GM08714 (cell line): ENCODE data around the gene TRIM3.

Experiments
- H3K4me3 ChIP-seq: fragments of 200-500 bp; sonication (Bioruptor generic); 2 replicates; pipeline ENCODE4 v1.5.1; 2014; ENCODE audit warnings: mild to moderate bottlenecking, low read length, inconsistent platforms
- ZNF274 ChIP-seq: IDR thresholded peaks from 2 replicates; pipeline ENCODE4 v1.6.1; 2012; ENCODE audit warnings: mild to moderate bottlenecking, low read depth, low read length

The TRIM3 gene

DNA sequence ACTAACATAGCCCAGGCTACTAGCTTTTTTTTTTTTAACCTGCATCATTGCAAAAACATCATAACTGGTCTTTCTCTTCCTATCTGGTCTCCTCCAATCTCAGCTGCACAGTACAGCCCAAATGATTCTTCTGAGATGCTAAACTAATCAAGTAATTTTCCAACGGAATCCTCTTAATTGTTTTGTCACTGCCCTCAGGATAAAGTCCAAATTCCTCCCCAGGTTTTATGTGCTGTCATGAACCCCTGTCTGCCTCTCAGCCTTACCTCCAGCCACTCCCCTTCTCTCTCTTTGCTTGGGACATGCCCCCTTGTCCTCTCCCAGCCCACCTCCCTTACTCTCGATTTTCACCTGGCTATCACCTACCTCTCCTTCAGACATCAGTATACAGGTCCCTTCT lies 67.4 kb downstream of the TRIM3 start:
- no peak for TF ChIP-seq ZNF274
- H3K4me3 ChIP-seq, result no peak overlapping the region

DNA sequence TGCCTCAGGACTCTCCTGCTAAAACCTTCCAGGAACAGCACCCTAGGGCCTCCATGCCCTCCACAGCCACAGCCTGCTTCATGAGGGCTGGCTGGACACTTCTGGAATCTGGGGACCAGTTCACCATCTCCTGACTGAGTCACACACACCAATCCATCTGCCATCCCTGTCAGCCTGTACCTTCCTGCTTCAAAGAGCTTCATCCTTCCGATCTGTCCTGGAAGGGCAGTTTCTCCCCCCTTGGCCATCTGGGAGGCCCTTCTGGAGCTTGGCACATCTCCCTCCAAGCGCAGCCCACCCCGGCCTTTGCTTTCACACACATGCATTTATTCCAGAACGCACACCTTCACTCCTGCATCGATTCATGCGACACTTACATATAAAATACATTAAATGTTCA lies 67.9 kb downstream of the TRIM3 start:
- no peak for TF ChIP-seq ZNF274
- no peak overlapping the region for H3K4me3 ChIP-seq

DNA sequence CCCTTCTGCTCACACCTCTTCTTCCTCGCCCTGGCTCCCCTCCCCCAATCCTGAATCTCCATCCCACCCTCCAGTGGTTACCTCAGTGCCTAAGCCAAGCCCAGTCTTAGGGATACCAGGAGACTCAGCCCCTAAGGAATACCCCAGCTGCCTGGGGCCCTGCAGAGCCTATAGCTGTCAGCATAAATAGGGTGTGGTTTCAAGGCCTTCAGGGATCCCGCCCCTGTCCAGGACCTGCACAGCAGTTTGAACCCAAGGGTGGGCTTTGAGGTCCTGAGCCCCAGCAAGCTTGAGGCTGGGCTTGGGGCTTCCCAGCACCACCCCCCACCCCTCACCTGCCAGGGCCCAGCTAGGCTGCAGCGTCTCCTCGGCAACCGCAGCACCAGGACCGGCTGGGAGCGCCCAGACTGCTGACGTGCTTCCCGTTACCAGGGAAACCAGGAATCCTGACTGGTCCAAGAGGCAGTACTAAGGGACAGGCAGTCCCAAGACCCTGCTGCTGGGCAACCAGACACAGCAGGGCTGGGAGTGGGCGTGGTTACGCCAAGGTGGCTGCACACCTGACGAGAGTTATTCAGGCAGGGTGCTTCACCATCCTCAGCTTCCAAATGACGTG lies 68.6 kb downstream of the TRIM3 start:
- TF ChIP-seq ZNF274, result no peak
- H3K4me3 ChIP-seq, result no peak overlapping the region

DNA sequence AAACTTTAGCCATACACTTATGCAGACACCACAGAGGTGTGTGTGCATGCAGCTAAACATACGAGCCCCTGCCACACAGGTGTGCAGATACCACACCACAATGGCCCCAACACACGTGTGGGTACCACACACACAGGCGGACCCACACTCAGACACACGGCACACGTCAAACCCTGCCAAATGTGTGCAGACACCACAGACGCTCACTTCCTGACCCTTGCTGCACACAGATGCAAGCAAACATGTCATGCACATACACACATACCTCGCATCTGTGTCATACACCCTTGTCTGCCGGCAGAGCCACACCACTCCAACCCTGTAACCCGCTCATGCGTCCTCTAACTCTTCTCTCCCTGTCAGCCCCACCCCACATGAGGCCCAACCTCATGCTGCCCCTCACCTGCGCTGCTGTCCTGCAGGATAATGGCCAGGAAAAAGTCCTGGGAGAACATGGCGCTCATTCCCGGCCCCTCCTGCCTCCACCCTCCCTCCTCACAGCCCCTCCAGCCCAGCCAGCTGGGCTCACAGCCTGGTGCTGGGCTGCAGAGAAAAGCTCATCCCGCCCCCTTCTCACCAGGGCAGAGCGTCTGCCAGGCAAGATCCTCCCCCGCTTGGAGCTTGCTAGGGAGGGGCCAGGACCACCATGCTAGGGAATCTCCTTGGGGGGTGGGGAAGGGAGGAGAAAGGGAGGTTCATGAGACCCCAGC lies 69.2 kb downstream of the TRIM3 start:
- no peak for TF ChIP-seq ZNF274
- no peak overlapping the region for H3K4me3 ChIP-seq

DNA sequence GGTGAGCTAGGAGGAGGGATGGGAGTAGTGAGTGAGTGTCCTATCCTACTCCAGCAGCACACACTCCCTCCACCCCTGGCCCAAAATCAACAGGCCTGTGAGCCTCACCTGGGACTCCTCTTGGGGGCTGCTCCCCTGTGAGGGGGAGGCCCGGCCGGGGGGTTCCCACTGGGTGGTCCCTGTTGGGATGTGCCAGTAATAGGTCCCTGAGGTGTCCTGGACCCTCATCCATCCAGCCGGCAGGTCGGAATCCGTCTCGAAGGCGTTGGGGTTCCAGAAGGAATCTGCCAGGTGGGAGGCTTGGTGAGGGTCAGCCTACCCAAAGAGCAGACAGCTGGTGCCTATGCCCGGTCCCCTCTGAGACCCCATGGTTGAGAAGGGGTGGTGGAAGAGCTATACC lies 70.2 kb downstream of the TRIM3 start:
- no peak for TF ChIP-seq ZNF274
- H3K4me3 ChIP-seq, result no peak overlapping the region

DNA sequence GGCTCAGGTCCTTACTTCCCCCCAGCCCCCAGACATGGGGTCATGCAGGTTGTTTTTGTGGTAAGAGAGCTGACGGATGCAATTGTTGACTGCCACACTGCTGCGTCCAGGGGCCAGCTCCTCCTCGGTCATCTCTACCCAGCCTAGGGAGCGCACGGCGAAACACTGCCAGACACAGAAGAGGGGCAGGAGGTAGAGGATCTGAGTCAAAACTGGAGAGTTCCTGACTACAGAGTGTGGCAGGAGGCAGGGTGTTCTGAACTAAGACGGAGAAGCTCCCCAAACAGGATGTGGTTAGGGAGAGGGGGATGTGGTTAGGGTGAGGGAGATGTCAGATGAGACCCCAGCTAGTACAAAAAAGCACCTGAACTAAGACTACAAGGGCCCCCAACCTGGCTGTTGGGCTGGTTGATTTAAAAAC lies 71.2 kb downstream of the TRIM3 start:
- no peak overlapping the region; the same call in 1 of the 2 replicates for H3K4me3 ChIP-seq
- TF ChIP-seq ZNF274, result no peak

DNA sequence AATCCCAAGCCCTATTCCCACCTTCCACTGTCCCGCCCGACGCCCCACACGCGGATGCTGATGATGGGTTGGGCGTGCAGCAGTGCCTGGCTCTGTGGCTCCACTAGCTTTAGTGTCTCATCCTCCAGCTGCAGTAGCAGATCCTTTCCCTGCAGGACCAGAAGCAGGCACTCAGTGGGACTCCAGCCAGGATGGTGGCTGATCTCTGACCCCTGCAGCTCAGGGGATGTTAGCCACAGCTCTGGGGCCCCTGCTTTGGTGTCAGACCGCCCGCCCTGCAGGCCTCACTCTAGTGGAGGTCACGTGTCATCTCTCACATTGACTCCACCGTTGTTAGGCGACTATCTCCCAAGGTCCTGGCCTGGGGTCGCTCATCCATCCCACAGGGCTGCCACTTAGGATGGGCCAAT lies 71.7 kb downstream of the TRIM3 start:
- no peak overlapping the region; the same call in 1 of the 2 replicates for H3K4me3 ChIP-seq
- no peak for TF ChIP-seq ZNF274

DNA sequence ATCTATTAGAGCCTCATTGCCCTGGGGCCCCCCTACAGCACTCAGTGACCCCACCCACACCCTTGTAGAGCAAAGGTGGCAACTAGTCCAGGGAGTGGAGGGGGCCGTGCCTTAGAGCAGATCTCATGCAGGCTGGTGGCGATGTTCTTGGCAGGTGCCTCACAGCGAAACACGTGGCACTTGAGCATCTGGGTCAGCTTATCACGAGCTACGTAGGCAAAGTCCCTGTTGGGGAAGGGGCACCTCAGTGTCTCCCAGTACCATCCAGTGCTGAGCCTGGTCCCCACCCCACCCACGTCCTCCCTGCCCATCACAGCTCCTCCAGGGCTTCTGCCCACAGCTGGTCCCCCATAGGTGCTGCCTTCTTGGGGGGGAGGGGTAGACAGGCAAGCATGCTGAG lies 72.3 kb downstream of the TRIM3 start:
- H3K4me3 ChIP-seq, result no peak overlapping the region
- TF ChIP-seq ZNF274, result no peak

DNA sequence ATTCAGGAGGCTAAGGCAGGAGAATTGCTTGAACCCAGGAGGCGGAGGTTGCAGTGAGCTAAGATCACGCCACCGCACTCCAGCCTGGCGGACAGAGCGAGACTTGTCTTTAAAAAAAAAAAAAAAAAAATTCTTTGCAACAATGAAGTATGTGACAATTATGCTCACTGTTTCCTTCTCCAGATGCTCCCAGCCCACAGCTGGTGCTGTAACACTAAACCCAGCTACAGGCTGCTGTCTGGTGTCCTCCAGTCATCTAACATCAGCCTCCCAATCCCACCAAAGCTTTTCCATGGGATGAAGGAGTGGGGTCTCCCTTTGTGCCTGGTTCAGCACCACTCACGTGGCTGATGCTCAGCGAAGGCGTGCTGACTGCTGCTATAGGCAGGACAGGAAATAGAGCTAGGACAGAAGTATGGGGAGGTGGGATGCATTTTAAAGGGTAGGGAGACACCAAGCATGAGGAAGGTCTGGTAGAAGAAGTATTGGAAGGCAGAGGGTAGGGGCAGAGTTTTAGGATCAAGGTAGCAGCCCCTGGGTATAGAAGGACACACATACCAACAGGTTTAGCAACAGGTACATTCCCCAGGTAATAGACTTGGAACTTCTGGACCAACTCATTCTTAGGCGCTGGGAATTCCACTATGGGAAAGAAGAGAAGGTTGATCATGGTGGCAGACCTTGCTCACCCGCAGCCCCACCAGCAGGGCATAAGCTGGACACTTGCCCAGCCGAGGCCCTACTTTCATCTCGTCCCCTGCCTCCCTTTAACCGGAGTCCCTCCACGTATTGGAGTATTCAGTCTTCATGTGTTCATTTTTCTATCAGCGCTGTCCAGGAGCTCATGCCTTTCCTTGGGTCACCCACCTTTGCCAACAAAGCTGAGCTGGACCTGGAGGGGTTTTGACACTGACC lies 73.1 kb downstream of the TRIM3 start:
- H3K4me3 ChIP-seq, result no peak overlapping the region
- TF ChIP-seq ZNF274, result no peak
